ENCODE measurements around the gene UBTD2. TPM values are rescaled to one million over a fixed set of nuclear protein-coding genes. Genes with fewer than 3 reads are reported as not detected.

Gene UBTD2
- total RNA-seq, 1 donor from 2014 or later: 22.2 TPM

DNA sequence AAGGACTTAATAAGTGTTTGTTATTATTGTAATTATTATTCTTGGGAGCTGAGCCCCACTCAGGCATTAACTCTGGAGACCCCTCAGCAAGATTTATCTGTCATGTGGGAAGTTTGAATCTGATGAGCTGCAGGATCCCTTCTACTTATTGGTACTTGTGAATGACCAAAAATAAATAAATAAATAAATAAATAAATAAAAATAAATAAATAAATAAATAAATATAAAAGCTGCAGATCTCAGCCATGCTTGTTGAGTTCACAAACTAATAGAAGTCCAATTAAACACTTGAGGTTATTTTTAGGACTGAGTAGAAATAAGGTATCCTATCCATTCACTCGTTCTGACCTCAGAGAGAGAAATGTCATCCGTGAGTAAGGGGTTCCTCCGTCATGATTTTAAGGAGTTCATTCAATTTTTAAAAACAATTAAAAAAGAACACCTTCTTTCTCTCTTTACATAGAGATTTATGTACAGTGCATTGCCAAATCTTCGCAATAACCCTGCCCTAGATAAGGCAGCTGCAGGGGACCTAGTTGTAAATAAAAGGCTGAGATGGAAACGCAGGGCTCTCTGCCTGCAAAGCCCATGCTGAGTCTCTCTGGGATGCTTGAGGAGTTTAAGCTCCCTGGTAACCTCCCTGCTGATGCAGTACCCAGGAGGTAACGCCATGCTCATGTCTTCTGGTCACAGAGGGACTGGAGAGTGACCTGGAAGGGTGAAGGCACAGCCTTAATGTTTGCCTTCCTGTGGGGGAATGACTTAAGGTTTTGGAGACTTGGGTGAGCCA, 88.4 kb downstream of the UBTD2 start:
- DNase-seq (ENCODE audit: low read depth, low spot score): no peak

DNA sequence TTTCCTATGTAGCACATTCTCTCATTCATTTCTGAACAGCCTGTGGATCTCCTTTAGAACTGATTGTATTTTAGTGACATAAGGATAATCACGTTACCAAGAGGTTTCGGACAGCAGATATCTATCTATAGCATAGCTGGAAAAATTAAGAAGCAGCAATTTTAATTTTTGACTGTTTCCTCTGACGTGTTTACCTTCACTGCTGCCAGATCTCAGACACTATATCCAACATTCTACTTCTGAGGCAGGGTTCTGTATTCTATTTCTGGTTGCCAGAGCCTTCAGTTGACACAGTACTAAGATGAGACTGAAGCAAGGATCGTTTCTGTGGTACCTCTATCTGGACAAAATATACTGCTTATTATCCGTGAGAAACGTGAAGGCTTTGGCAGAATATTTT, 89.7 kb downstream of the UBTD2 start, which contains the start of gene EFCAB9:
Gene EFCAB9 (plus strand): TSS at position 301 of the 400 bp plus-strand sequence. CDS start 1 bp downstream, at position 302.
- no peak for DNase-seq (ENCODE audit: low read depth, low spot score)

DNA sequence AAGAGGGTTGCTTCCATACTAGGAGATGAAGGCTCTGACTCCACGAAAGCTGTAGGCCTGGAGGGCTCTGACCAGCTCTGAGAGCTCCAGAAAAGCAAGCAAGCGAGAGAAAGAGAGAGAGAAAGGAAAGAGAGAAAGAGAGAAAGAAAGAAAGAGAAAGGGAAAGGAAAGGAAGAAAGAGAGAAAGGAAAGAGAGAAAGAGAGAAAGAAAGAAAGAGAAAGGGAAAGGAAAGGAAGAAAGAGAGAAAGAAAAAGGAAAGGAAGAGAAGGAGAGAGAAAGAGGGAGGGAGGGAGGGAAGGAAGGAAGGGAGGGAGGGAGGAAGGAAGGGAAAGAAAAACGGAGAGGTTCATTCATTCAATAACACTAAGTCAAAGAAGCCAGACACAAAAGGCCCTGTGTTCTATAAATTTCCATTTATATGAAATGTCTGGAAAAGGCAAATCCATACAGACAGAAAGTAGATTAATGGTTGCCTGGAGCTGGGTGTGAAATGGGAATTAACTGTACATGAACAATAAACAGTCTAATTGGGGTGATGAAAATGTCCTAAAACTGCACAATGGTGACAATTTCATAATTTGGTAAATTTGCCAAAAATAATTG, 93.8 kb downstream of the UBTD2 start:
- DNase-seq (ENCODE audit: low read depth, low spot score): no peak

DNA sequence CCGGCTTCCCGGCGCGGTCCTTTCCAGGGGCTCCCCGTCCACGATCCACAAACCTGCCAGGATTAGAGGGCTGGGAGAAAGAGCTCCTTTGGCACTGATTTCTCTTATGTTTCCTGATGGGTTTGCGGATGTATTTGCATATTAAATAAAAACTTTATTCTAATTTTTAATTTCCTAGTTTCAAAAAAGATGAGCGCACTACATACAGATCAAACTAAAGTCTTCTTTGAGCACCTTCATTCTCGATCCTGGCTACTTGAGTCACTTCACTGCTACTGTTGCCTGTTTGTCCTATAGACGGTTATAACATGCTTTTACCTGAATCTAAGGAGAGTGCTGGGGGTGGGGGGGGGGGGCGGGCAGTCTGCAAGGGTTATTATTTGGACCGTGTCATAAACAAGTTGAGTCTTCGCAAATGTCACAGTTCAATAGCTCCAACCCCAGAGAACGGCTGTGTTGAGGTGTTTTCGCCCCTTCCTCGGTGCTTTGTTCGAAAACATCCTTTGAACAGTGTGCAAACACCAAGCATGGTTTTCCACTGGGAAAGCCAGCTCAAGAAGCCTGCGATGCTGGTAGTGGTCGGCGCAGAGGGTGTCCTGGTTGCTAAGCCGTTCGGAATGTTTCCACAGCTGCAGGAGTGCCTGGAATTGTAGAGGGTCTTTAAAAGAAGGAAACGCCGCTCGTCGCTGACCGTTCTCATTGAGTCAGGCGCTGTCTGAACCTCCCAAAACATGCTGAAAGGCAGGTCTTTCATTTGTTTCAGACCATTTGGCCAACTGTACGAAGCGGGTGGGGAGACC, 94.5 kb downstream of the UBTD2 start:
- no peak for DNase-seq (ENCODE audit: low read depth, low spot score)

DNA sequence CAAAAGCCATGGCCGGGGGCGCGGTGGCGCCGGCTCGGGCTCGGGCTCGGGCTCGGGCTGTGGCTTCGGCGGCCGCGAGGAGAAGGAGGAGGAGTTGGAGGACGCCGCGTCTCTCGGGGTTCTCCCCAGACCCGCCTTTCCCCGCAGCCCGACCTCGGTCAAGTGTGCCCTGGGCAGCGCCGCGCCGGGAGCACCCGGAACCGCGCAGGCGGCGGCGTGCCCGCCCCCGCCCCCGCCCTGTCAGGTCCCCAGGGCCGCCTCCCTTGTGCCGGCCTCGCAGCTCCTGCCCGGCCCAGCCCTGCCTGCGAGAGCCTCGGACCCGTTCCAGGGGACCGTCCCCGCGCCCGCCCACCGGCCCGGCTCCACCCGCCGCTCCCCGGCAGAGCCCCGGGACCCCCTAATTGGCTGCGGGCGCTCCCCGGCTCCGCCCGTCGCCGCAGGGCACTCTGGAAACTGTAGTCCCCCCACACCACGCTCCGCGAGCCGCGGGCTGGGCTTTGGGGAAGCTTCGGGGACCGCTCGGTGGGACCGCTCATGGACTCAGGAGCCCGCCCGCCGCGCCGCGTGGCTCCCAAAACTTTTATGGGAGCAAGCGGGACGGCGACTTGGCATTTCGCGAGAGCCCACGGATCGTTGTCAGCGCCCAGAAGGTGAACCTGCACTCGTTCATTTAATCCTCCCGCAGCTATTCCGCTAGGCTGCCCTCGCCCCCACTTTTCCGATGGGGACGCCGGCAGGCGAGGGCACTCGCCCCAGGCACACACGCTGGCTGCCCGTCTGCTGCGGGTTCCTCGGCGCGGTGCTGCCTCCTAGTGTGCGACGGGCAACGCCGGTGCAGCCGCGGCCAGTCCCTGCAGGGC, 95.3 kb downstream of the UBTD2 start, which contains the start of gene STK10:
Gene STK10 (minus strand): TSS at position 192 of the 860 bp plus-strand sequence. CDS start 182 bp downstream, at position 10.
- DNase-seq (ENCODE audit: low read depth, low spot score): peak; percentile 75

DNA sequence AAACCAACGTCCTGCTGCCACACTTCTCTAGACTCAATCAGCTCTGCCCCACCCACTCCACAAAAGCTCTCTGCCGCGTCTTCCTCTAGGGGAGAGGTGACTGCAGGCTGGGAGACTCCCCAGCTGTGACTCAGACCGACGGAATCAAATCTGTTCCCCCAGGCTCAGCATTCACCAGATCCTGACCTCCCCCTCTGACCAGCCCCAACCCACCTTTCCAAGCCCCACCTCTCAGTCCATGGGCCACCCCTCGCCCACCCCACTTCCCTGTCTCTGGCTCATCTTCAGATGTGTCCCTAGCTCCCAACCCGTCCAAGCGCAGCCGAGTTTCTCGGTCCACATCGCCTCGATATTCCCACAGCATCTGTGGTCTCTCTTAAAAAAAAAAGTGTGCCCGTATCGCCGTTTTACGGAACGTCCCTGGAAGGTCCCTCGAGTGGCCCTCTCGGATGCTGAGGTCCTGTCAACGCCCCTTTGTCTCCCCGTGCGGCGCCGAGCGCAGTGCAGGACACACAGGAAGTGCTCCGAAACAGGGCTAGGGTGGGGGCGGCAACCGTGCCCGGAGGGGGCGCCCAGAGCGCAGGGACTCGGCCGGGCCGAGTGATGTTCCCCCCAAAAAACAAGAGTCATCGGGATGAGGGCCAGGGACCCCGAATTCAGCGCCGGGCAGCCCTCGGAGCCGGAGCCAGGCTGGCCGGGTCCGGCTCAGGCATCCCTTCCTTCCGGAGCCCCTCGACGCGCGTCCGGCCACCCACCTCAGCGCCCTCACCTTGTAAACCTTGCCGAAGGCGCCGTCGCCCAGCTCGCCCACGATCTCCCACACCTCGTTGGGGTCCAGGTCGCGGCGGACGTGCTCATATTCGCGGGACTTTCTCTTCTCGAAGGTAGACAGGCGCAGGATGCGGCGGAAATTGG, 96.2 kb downstream of the UBTD2 start:
- DNase-seq (ENCODE audit: low read depth, low spot score): no peak

DNA sequence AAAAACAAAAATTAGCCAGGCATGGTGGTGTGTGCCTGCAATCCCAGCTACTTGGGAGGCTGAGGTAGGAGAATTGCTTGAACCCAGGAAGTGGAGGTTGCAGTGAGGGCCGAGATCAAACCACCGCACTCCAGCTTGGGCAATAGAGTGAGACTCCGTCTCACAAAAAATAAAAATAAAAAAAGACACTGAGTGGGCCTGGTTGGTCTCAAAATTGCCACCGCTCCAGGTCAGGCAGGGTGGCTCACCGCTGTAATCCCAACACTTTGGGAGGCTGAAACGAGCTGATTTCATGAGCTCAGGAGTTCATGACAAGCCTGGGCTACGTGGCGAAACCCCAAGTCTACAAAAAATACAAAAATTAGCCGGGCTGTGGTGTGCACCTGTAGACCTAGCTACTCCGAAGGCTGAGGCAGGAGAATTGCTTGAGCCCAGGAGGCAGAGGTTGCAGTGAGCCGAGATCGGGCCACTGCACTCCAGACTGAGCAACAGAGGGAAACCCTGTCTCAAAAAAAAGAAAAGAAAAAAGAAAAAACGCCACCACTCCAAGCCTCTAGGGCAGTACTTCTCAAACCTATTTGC, 97.4 kb downstream of the UBTD2 start:
- DNase-seq (ENCODE audit: low read depth, low spot score): no peak

DNA sequence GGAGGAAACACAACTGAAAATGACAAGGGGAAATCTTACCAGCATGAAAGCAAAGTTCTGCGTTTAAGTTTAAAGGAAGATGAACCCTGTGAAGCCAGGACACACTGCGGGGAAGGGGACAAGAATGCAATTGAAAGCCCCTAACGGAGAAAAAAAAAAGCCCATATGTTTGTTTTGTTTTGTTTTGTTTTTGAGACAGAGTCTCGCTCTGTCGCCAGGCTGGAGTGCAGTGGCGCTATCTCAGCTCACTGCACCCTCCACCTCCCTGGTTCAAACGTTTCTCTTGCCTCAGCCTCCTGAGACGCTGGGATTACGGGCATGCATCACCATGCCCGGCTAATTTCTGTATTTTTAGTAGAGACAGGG, 98.5 kb downstream of the UBTD2 start:
- no peak for DNase-seq (ENCODE audit: low read depth, low spot score)

DNA sequence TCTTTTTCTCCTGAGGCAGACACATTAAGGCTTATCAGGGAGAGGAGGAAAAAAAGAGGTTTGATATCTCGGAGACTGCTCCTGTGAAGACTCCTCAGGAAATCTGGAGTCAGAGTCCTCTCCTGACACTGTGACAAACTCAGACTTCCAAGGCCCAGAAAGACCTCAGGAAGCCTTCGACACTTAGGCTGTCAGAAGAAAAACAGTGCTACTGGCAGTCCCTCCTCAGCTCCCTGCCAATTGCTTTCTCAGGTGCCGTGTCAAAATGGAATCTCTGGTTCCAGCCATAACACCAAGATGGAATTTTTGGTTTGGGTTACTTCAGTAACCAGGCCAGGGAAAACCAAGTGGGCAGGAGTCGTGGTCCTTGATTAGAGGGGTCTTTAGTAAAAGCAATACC, 99.7 kb downstream of the UBTD2 start:
- DNase-seq (ENCODE audit: low read depth, low spot score): no peak

DNA sequence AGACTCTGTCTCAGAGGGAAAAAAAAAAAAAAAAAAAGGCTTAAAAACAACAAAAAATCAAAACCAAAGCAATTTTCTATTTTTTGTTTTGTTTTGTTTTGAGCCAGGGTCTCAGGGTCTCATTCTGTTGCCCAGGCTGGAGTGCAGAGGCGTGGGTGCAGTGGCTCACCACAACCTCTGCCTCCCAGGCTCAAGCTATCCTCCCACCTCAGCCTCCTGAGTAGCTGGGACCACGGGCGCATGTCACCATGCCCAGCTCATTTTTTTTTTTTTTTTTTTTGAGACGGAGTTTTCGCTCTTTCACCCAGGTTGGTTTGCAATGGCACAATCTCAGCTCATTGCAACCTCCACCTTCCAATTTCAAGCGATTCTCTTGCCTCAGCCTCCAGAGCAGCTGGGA, 101.3 kb downstream of the UBTD2 start:
- DNase-seq (ENCODE audit: low read depth, low spot score): no peak

DNA sequence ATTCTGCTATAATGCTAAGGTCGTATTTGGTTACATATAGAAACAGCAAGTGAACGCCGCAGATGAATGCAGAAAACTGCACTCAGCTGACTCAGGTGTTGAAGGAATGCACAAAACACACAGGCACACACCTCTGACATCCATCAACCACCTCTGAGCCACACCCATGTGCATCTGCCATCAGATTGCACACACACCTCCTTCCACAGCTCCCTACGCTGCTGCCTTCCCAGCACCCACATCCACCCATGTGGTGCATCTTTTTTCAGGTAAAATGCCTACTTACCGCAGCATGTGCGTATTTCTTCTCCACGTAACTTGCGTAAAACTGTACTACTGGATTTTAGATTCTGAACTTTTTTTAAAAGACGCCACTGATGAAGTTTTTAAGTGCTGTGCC, 102.6 kb downstream of the UBTD2 start:
- no peak for DNase-seq (ENCODE audit: low read depth, low spot score)

DNA sequence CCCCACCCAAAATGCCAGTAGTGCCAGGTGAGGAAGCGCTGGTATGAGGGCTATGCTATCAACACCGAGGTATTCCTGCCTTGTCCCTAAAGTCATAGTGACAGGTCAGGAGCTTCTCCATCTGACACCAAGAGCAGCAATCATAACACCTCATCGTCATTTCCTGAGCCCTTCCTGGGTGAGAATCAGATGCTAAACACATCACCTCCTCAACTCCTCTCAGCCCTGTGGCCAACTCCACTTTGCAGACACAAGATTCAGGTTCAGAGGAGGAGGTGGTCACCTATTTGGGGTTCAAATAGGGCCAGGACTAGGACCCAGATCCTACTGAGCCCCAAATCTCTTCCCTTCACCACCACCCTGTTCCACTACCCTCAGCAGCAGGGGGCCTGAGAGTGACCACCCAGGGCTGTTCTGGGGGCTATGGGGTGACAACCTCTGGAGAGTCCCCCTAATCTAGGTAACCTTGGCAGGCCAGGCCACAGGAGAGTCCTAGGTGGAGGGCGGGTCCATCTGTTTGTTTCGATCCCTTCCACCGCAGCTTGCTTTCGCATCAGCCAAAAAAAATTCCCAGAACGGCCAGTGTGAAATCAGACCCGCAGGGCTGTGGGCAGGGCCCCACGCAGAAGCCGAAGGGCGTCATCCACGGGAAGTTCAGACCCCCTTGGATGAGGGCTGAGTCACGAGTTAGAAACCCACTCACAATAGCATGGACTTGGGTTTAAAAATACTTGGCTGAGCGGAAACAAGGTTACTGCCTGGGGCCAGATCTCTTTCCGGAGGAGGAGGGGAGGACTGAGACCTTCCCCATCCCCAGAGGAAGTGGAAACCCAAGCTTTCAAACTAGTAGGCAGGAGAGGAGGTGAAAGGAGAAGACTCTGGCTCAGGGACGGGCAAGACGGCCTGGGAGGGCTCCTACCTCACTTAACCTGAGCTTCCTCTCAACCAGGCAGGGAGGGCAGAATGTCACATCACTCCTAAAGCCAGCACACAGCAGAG, 104.3 kb downstream of the UBTD2 start:
- DNase-seq (ENCODE audit: low read depth, low spot score): no peak

DNA sequence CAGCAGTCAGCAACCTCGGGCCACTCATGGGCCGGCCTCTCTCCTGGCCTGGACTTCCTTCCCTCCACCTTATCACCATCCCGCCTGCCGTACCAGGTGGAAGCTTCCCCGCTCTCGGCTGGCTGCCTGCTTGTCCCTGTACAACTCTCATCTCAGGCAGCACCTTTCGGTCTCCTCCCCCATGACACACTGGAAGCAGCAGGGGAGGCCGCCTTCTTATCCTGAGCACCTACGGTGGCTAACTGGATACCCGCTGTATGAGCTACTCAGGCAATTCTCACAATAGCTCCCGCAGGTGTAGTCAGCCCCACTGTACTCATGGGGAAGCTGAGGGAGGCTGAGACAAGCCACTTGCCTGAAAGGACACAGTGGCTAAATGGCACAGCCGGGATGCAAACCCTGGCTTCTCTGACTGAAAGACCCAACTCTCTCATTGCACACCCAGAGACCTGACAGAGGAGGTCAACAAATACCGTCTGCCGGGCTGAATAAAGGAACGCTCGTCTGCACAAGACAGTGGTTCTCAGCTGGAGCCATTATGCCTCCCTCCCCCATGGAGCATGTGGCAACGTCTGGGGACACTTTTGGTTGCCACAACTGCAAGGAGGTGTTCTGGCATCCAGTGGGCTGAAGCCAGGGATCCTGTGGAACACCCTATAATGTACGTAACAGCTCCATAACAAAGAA, 105.1 kb downstream of the UBTD2 start:
- DNase-seq (ENCODE audit: low read depth, low spot score): no peak

DNA sequence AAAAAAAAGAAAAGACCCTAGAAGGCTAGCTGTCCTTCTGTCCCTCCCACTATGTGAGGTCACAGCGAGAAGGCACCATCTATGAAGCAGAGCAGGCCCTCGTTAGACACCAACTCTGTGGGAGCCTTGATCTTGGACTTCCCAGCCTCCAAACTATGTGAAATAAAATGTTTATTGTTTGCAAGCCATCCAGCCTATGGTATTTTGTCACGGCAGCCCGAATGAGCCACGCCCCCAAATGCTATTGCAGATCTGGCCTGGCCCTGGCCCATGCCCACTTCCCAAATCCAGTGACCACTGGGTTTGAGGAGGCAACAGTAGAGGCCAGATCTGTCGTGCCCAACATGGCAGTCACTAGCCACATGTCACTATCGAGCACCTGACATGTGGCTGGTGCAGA, 106.4 kb downstream of the UBTD2 start:
- DNase-seq (ENCODE audit: low read depth, low spot score): no peak

DNA sequence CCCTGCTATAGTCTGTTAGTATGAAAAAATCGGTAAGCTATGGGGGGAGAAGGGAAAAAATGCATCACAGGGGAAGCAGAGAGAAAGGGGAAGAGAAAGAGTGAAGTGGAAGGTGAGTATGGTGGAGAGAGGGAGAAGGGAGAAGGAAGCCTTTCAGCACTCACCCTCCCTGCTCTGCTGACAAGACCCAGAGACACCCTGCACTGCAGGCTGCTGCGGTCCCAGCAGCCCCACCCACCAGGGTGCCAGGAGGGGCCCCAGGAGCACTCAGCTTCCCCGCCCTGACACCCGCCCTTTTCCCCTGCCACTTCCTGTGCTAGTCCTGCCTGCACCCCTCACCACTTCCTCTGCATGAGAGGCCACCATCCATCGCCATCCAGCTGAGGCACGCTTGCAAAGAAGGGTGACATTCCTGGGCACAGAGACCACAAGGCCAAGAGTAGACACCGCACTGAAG, 108.3 kb downstream of the UBTD2 start:
- DNase-seq (ENCODE audit: low read depth, low spot score): no peak

DNA sequence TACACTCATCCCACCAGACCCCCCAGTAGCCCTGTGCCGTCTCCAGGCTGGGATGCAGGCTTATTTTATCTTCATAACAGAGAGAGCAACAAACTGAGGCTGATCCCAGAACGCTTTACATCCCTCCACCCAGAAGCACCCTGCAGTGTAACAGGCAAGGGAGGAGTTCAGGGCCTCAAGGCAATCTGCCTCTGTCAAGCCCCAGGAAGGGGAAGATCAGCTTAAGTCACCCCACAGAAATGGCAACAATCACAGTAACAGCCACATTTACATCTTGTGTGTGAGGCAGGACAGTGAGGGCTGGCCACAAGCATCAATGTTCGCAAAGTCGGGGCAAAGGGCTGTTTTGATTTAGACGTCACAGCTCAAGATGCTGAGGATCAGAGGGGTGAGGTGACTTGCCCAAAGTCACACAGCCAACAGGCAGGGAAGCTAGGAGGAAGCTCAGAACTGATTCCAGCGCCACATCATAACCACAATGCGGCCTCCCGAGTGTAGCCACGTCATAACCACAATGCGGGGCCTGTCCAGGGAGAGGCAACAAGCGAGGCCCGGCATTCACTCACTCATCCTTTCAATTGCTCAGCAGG, 109.9 kb downstream of the UBTD2 start:
- no peak for DNase-seq (ENCODE audit: low read depth, low spot score)

DNA sequence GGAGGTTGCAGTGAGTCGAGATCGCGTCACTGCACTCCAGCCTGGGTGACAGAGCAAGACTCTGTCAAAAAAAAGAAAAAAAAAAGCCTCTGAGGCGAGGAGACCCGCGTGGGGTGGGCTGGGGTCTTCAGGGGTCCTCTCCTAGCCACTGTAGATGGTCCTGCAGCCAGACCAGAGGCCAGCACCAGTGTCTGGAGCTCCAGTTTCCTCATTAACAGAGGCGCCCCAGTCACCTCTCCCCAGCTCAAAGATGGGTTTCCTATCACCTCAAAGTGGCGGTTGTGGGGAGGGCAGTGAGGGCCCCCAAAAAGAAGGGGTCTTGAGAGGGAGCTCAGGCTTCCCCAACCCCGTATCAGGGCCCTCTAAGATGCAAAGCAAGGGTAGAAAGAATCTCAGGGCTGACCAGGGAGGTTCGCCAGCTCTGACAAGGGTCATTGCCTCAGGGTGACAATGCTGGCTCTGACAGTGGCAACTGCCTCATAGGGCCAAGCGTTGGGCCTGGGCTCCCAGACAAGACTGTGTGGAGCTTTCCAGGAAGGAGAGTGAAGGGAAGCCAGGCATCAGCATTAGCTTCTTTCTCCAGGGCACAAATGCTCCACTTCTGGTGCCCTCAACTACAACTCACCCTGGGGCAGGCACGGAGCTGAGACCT, 110.5 kb downstream of the UBTD2 start:
- DNase-seq (ENCODE audit: low read depth, low spot score): no peak
